ENCODE data around the gene WIPF1.
A peak's percentile ranks its signal among the peaks of the same experiment; 100 is the strongest.

The WIPF1 gene

GRCh38 chr2:174580951-174581350 lies 16.7 kb downstream of the WIPF1 start:
- H3K4me3 ChIP-seq (ENCODE audit: low read depth in 1 of 2, low read length in 2 of 2) = no peak overlapping the region
- ATAC-seq (ENCODE audit: insufficient read depth, low read depth) (no peak), DNase-seq (no peak)
- H3K4me2 ChIP-seq (ENCODE audit: insufficient read depth, low read length) = no peak overlapping the region
- H3K9me3 ChIP-seq (ENCODE audit: insufficient read depth, low read length, severe bottlenecking) = no peaks in the 10 kb centered on the region
- no peaks in the 10 kb centered on the region for H3K4me1 ChIP-seq (ENCODE audit: insufficient read depth, low read length)
- TF ChIP-seq EZH2 (IDR thresholded peaks at IDR 0.05; ENCODE audit: borderline replicate concordance, low read depth, low read length, severe bottlenecking) = no peak
- TF ChIP-seq, protein P1, sequence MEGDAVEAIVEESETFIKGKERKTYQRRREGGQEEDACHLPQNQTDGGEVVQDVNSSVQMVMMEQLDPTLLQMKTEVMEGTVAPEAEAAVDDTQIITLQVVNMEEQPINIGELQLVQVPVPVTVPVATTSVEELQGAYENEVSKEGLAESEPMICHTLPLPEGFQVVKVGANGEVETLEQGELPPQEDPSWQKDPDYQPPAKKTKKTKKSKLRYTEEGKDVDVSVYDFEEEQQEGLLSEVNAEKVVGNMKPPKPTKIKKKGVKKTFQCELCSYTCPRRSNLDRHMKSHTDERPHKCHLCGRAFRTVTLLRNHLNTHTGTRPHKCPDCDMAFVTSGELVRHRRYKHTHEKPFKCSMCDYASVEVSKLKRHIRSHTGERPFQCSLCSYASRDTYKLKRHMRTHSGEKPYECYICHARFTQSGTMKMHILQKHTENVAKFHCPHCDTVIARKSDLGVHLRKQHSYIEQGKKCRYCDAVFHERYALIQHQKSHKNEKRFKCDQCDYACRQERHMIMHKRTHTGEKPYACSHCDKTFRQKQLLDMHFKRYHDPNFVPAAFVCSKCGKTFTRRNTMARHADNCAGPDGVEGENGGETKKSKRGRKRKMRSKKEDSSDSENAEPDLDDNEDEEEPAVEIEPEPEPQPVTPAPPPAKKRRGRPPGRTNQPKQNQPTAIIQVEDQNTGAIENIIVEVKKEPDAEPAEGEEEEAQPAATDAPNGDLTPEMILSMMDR (IDR thresholded peaks at IDR 0.05; ENCODE audit: borderline replicate concordance, extremely low read depth, low read length, poor library complexity, severe bottlenecking) = no peak
- H3K9ac ChIP-seq (ENCODE audit: low read depth, low read length) = no peak overlapping the region
- no peak overlapping the region for H2AFZ ChIP-seq (ENCODE audit: low read depth, low read length)
- H3K27me3 ChIP-seq (ENCODE audit: insufficient read depth, low read length, poor library complexity) = no peaks in the 10 kb centered on the region
- H3K36me3 ChIP-seq (ENCODE audit: insufficient read depth, low read length) = peaks cover 98% of the 10 kb centered on the region
- no peak overlapping the region for H3K27ac ChIP-seq (ENCODE audit: low read length)
- peaks cover 39% of the 10 kb centered on the region for H3K79me2 ChIP-seq (ENCODE audit: insufficient read depth, low read length)
- H4K20me1 ChIP-seq (ENCODE audit: insufficient read depth, low read length) = peaks cover 3% of the 10 kb centered on the region; the same call in 1 of the 2 replicates

GRCh38 chr2:174577967-174578589 lies 19.5 kb downstream of the WIPF1 start:
- Histone ChIP-seq H3K4me3 (ENCODE audit: low read depth in 1 of 2, low read length in 2 of 2) (no peak overlapping the region), H3K9me3 (ENCODE audit: insufficient read depth, low read length, severe bottlenecking) (no peaks in the 10 kb centered on the region), H3K27ac (ENCODE audit: low read length) (0 out of 2 replicates have a peak overlapping the region, but pooled peaks have one; percentile 23), H3K9ac (ENCODE audit: low read depth, low read length) (no peak overlapping the region), H2AFZ (ENCODE audit: low read depth, low read length) (no peak overlapping the region), H3K79me2 (ENCODE audit: insufficient read depth, low read length) (peaks cover 19% of the 10 kb centered on the region), H3K4me2 (ENCODE audit: insufficient read depth, low read length) (no peak overlapping the region), H3K4me1 (ENCODE audit: insufficient read depth, low read length) (no peaks in the 10 kb centered on the region), H3K36me3 (ENCODE audit: insufficient read depth, low read length) (peaks cover 98% of the 10 kb centered on the region), H3K27me3 (ENCODE audit: insufficient read depth, low read length, poor library complexity) (no peaks in the 10 kb centered on the region), H4K20me1 (ENCODE audit: insufficient read depth, low read length) (no peaks in the 10 kb centered on the region)
- ATAC-seq (ENCODE audit: insufficient read depth, low read depth) (peak; percentile 85), DNase-seq (peak; percentile 60)
- no peak for TF ChIP-seq EZH2 (IDR thresholded peaks at IDR 0.05; ENCODE audit: borderline replicate concordance, low read depth, low read length, severe bottlenecking)
- TF ChIP-seq, protein P1 (IDR thresholded peaks at IDR 0.05; ENCODE audit: borderline replicate concordance, extremely low read depth, low read length, poor library complexity, severe bottlenecking) = peak; percentile 74

- Histone ChIP-seq H3K4me1 (ENCODE audit: insufficient read depth, low read length) (no peaks in the 10 kb centered on the region), H3K36me3 (ENCODE audit: insufficient read depth, low read length) (peaks cover 98% of the 10 kb centered on the region), H3K4me3 (ENCODE audit: low read depth in 1 of 2, low read length in 2 of 2) (no peak overlapping the region), H3K9me3 (ENCODE audit: insufficient read depth, low read length, severe bottlenecking) (no peaks in the 10 kb centered on the region), H4K20me1 (ENCODE audit: insufficient read depth, low read length) (no peaks in the 10 kb centered on the region), H3K4me2 (ENCODE audit: insufficient read depth, low read length) (no peak overlapping the region), H3K27ac (ENCODE audit: low read length) (no peak overlapping the region), H3K79me2 (ENCODE audit: insufficient read depth, low read length) (peaks cover 4% of the 10 kb centered on the region), H3K27me3 (ENCODE audit: insufficient read depth, low read length, poor library complexity) (no peaks in the 10 kb centered on the region), H3K9ac (ENCODE audit: low read depth, low read length) (no peak overlapping the region), H2AFZ (ENCODE audit: low read depth, low read length) (no peak overlapping the region)
- no peak for TF ChIP-seq EZH2 (IDR thresholded peaks at IDR 0.05; ENCODE audit: borderline replicate concordance, low read depth, low read length, severe bottlenecking)
- TF ChIP-seq, protein P1 (IDR thresholded peaks at IDR 0.05; ENCODE audit: borderline replicate concordance, extremely low read depth, low read length, poor library complexity, severe bottlenecking) = no peak
- ATAC-seq (ENCODE audit: insufficient read depth, low read depth) = no peak
- DNase-seq = no peak
Observed at GRCh38 chr2:174575124-174575776, 22.4 kb downstream of the WIPF1 start.
